ENCODE data around the gene SRPK3.

GRCh38 chrX:153769865-153770600 lies 10.8 kb upstream of the SRPK3 start:
- no peak for TF ChIP-seq CTCF (IDR thresholded peaks at IDR 0.05)
- TF ChIP-seq POLR2AphosphoS5 (IDR thresholded peaks at IDR 0.05) = no peak

Measured in upper lobe of left lung (tissue), 4 donors.